GM23338 (cell line): ENCODE results near the gene GRID2IP. TPM values are rescaled to one million over a fixed set of nuclear protein-coding genes. Genes with fewer than 3 reads are reported as not detected.
A peak's percentile ranks its signal among the peaks of the same experiment; 100 is the strongest.

Source experiments
- ATAC-seq: fragments of 200-7000 bp; cut with Tn5 transposase; 3 replicates; pipeline ENCODE4 v1.9.1; 2020
- DNase-seq: peaks from one replicate; pipeline ENCODE4 v3.0.0-alpha.2; 2015; ENCODE audit warnings: low spot score
- H2AFZ ChIP-seq: fragments of 200-600 bp; sonication (generic); 2 replicates; pipeline ENCODE4 v1.8.0; 2016; ENCODE audit warnings: antibody characterized with exemption, mild to moderate bottlenecking, moderate library complexity
- H3F3A ChIP-seq: fragments of 200-600 bp; sonication (generic); replicated peaks from 2 replicates; pipeline ENCODE4 v1.8.0; 2017; ENCODE audit warnings: antibody characterized with exemption, mixed run types, low read depth
- H3K27ac ChIP-seq: fragments of 200-600 bp; sonication (generic); 2 replicates; pipeline ENCODE4 v1.6.1; 2016; ENCODE audit warnings: low read depth
- H3K27me3 ChIP-seq: fragments of 200-600 bp; sonication (generic); 2 replicates; pipeline ENCODE4 v1.8.0; 2016; ENCODE audit warnings: mild to moderate bottlenecking, mixed run types, moderate library complexity; ENCODE audit not compliant: insufficient read depth
- H3K36me3 ChIP-seq: fragments of 200-600 bp; sonication (generic); 2 replicates; pipeline ENCODE4 v1.8.0; 2016; ENCODE audit warnings: mild to moderate bottlenecking; ENCODE audit not compliant: insufficient read depth
- H3K4me1 ChIP-seq: fragments of 200-600 bp; sonication (generic); 2 replicates; pipeline ENCODE4 v1.8.0; 2016; ENCODE audit warnings: mild to moderate bottlenecking, moderate library complexity; ENCODE audit not compliant: insufficient read depth
- H3K4me2 ChIP-seq: fragments of 200-600 bp; sonication (generic); 2 replicates; pipeline ENCODE4 v1.7.1; 2017; ENCODE audit warnings: mixed run types
- H3K4me3 ChIP-seq: fragments of 200-600 bp; sonication (generic); 2 replicates; pipeline ENCODE4 v1.6.1; 2016; ENCODE audit warnings: mixed run types
- H3K79me2 ChIP-seq: fragments of 200-600 bp; sonication (generic); replicated peaks from 2 replicates; pipeline ENCODE4 v1.8.0; 2017; ENCODE audit warnings: mild to moderate bottlenecking; ENCODE audit not compliant: insufficient read depth
- H3K9me2 ChIP-seq: fragments of 200-600 bp; sonication (generic); 2 replicates; pipeline ENCODE4 v1.8.0; 2017; ENCODE audit not compliant: insufficient read depth
- H4K20me1 ChIP-seq: fragments of 200-600 bp; sonication (generic); replicated peaks from 2 replicates; pipeline ENCODE4 v1.8.0; 2017; ENCODE audit warnings: mild to moderate bottlenecking; ENCODE audit not compliant: insufficient read depth
- H3K27ac Mint-ChIP-seq: 2 replicates; pipeline ENCODE4 v1.8.0; 2020; ENCODE audit warnings: inconsistent platforms, mild to moderate bottlenecking, moderate library complexity, mixed read lengths
- H3K27me3 Mint-ChIP-seq: 3 replicates; pipeline ENCODE4 v1.8.0; 2022; ENCODE audit warnings: low read depth, mild to moderate bottlenecking, moderate library complexity, mixed read lengths, inconsistent platforms; ENCODE audit not compliant: insufficient read depth, poor library complexity
- H3K36me3 Mint-ChIP-seq: 3 replicates; pipeline ENCODE4 v1.8.0; 2021; ENCODE audit warnings: low read depth, mild to moderate bottlenecking, inconsistent platforms, moderate library complexity, mixed read lengths
- H3K4me1 Mint-ChIP-seq: 3 replicates; pipeline ENCODE4 v1.8.0; 2020; ENCODE audit warnings: mild to moderate bottlenecking, inconsistent platforms, mixed read lengths
- H3K4me3 Mint-ChIP-seq: 3 replicates; pipeline ENCODE4 v1.8.0; 2021; ENCODE audit warnings: moderate library complexity, mild to moderate bottlenecking, inconsistent platforms, mixed read lengths
- H3K9me3 Mint-ChIP-seq: 3 replicates; pipeline ENCODE4 v1.8.0; 2020; ENCODE audit warnings: moderate library complexity, mild to moderate bottlenecking, inconsistent platforms, mixed read lengths
- CREB1 ChIP-seq: fragments of 250-450 bp; sonication (Bioruptor Pico); IDR thresholded peaks from 2 replicates; pipeline ENCODE4 v1.5.0; 2020; ENCODE audit warnings: low read depth, mild to moderate bottlenecking, moderate library complexity
- CTCF ChIP-seq, 2 experiments: fragments of 200-600 bp in 1 of 2; sonication (generic) in 1 of 2; conservative IDR thresholded peaks; 2 replicates each; pipeline versions ENCODE4 v1.5.1 to v1.6.1; 2016 to 2017; ENCODE audit warnings: antibody characterized with exemption in 2 of 2, low read depth in 2 of 2, mild to moderate bottlenecking in 2 of 2, moderate library complexity in 1 of 2
- ETS1 ChIP-seq: IDR thresholded peaks from 2 replicates; pipeline ENCODE4 v1.6.1; 2016; ENCODE audit warnings: antibody characterized with exemption
- EZH2 ChIP-seq: fragments of 200-600 bp; sonication (generic); IDR thresholded peaks from one replicate; pipeline ENCODE4 v1.8.0; 2017; ENCODE audit warnings: antibody characterized with exemption, mild to moderate bottlenecking, low read depth; ENCODE audit not compliant: unreplicated experiment
- EZH2phosphoT487 ChIP-seq: fragments of 200-600 bp; sonication (generic); IDR thresholded peaks from one replicate; pipeline ENCODE4 v1.8.1; 2018; ENCODE audit warnings: antibody characterized with exemption; ENCODE audit not compliant: unreplicated experiment
- JUNB ChIP-seq: IDR thresholded peaks from one replicate; pipeline ENCODE4 v1.6.1; 2016; ENCODE audit warnings: antibody characterized with exemption; ENCODE audit not compliant: unreplicated experiment
- NANOG ChIP-seq: IDR thresholded peaks from 2 replicates; pipeline ENCODE4 v1.6.1; 2016; ENCODE audit warnings: antibody characterized with exemption, borderline replicate concordance
- POLR2AphosphoS5 ChIP-seq: IDR thresholded peaks from 2 replicates; pipeline ENCODE4 v1.6.1; 2016; ENCODE audit warnings: antibody characterized with exemption, low read depth
- REST ChIP-seq: IDR thresholded peaks from one replicate; pipeline ENCODE4 v1.6.1; 2018; ENCODE audit warnings: antibody characterized with exemption; ENCODE audit not compliant: unreplicated experiment
- STAT1 ChIP-seq: IDR thresholded peaks from one replicate; pipeline ENCODE4 v1.6.1; 2016; ENCODE audit warnings: antibody characterized with exemption; ENCODE audit not compliant: unreplicated experiment
- ZNF114 ChIP-seq: fragments of 250-450 bp; sonication (Bioruptor Pico); IDR thresholded peaks from 2 replicates; pipeline ENCODE4 v1.5.0; 2020; ENCODE audit warnings: mild to moderate bottlenecking, moderate library complexity
- ZNF331 ChIP-seq: fragments of 250-450 bp; sonication (Bioruptor Pico); IDR thresholded peaks from 2 replicates; pipeline ENCODE4 v1.5.0; 2020; ENCODE audit warnings: low read depth, mild to moderate bottlenecking, moderate library complexity
- ZNF462 ChIP-seq: fragments of 250-450 bp; sonication (Bioruptor Pico); IDR thresholded peaks from 2 replicates; pipeline ENCODE4 v1.5.0; 2020; ENCODE audit warnings: mild to moderate bottlenecking, moderate library complexity
- polyA plus RNA-seq: library from polyadenylated mRNA; unstranded; fragments of >200 nt; fragmentation: Nextera tagmentation; extraction: Ambion mirVana; gene quantifications from 2 replicates; pipeline ENCODE4 v1.2.1, GENCODE V29; 2016
- total RNA-seq: library from RNA; depleted of rRNA; stranded (reverse); fragments of >200 nt; shearing (Covaris generic); gene quantifications from 2 replicates; pipeline ENCODE4 v1.2.3, GENCODE V29; 2014

Gene GRID2IP
- total and polyA plus RNA-seq, 2 experiments from 2014 or later: 0.73 to 1.5 TPM

GRCh38 chr7:6559896-6560295, 8.6 kb upstream of the GRID2IP start:
- DNase-seq: peak; percentile 34
- no peaks in the 10 kb centered on the region for H3K79me2 ChIP-seq
- H3K27ac ChIP-seq: no peak overlapping the region
- H3K36me3 Mint-ChIP-seq: no peaks in the 10 kb centered on the region
- H3K4me2 ChIP-seq: peak overlapping the region; percentile 57; the same call in 1 of the 2 replicates
- no peaks in the 10 kb centered on the region for H3F3A ChIP-seq
- H3K4me3 ChIP-seq: no peak overlapping the region
- peaks cover 11% of the 10 kb centered on the region for H3K27me3 Mint-ChIP-seq
- H4K20me1 ChIP-seq: no peaks in the 10 kb centered on the region
- H3K27me3 ChIP-seq: no peaks in the 10 kb centered on the region
- no peak overlapping the region for H3K4me3 Mint-ChIP-seq
- peak; percentile 54 for ATAC-seq
- no peak overlapping the region for H3K27ac Mint-ChIP-seq
- peaks cover 8% of the 10 kb centered on the region for H3K4me1 Mint-ChIP-seq
- no peaks in the 10 kb centered on the region; the same call in 2 of the 3 replicates for H3K9me3 Mint-ChIP-seq
- no peaks in the 10 kb centered on the region for H3K36me3 ChIP-seq
- H3K4me1 ChIP-seq: peaks cover 14% of the 10 kb centered on the region; the same call in 1 of the 2 replicates
- no peaks in the 10 kb centered on the region for H3K9me2 ChIP-seq
- H2AFZ ChIP-seq: peak overlapping the region; percentile 90; the same call in 1 of the 2 replicates
- TF ChIP-seq CREB1 (no peak), NANOG (no peak), ZNF331 (CRISPR knock-in tag) (no peak), REST (no peak), EZH2 (no peak), EZH2phosphoT487 (no peak), CTCF (conservative IDR thresholded peaks at IDR 0.05; ENCODE audit: low read depth in 2 of 2) (no peak), STAT1 (no peak), POLR2AphosphoS5 (no peak), ZNF462 (CRISPR knock-in tag) (no peak), ETS1 (no peak), JUNB (no peak), ZNF114 (CRISPR knock-in tag) (no peak)
